ENCODE results near the gene RAPGEF5.

Gene RAPGEF5

GRCh38 chr7:22300839-22301238, 56.1 kb downstream of the RAPGEF5 start:
- no peak for DNase-seq

GRCh38 chr7:22296916-22297315, 60.0 kb downstream of the RAPGEF5 start:
- no peak for DNase-seq

GRCh38 chr7:22296265-22296566, 60.7 kb downstream of the RAPGEF5 start:
- no peak for DNase-seq

- no peak for DNase-seq
These were observed 61.3 kb downstream of the RAPGEF5 start for GRCh38 chr7:22295402-22296264.

GRCh38 chr7:22292531-22292930, 64.4 kb downstream of the RAPGEF5 start:
- no peak for DNase-seq

- DNase-seq = no peak
These were observed 65.0 kb downstream of the RAPGEF5 start for GRCh38 chr7:22291977-22292376.

GRCh38 chr7:22288202-22288601, 68.8 kb downstream of the RAPGEF5 start:
- DNase-seq = no peak

GRCh38 chr7:22287412-22287811, 69.5 kb downstream of the RAPGEF5 start:
- no peak for DNase-seq

GRCh38 chr7:22286436-22286835, 70.5 kb downstream of the RAPGEF5 start:
- no peak for DNase-seq

GRCh38 chr7:22281481-22281880, 75.5 kb downstream of the RAPGEF5 start:
- no peak for DNase-seq

GRCh38 chr7:22280031-22280430, 76.9 kb downstream of the RAPGEF5 start:
- DNase-seq = no peak

GRCh38 chr7:22278660-22279059, 78.3 kb downstream of the RAPGEF5 start:
- DNase-seq = no peak

- DNase-seq = no peak
These were observed 79.6 kb downstream of the RAPGEF5 start for GRCh38 chr7:22277375-22277774.

GRCh38 chr7:22275661-22276060, 81.3 kb downstream of the RAPGEF5 start:
- DNase-seq = no peak

- no peak for DNase-seq
These were observed 85.6 kb downstream of the RAPGEF5 start for GRCh38 chr7:22271311-22271710.

- no peak for DNase-seq
These were observed 86.6 kb downstream of the RAPGEF5 start for GRCh38 chr7:22270371-22270770.

- no peak for DNase-seq
These were observed 87.0 kb downstream of the RAPGEF5 start for GRCh38 chr7:22269963-22270362.

GRCh38 chr7:22268884-22269421, 88.0 kb downstream of the RAPGEF5 start:
- no peak for DNase-seq

- no peak for DNase-seq
These were observed 88.9 kb downstream of the RAPGEF5 start for GRCh38 chr7:22267930-22268615.

- no peak for DNase-seq
These were observed 94.4 kb downstream of the RAPGEF5 start for GRCh38 chr7:22262538-22262937.

GRCh38 chr7:22256541-22257096, 100.3 kb downstream of the RAPGEF5 start:
- DNase-seq = no peak

GRCh38 chr7:22255834-22256233, 101.1 kb downstream of the RAPGEF5 start:
- no peak for DNase-seq

- DNase-seq = no peak
These were observed 101.6 kb downstream of the RAPGEF5 start for GRCh38 chr7:22255342-22255741.

All from effector CD8-positive, alpha-beta T cell (primary cell).